ENCODE data around the gene CHN2.
"Not testable (repeated sequence)": the region's sequence is repeated elsewhere in the genome, so short reads cannot be mapped to it uniquely, and the experiment has no call there.

CHN2 gene

GRCh38 chr7:29190349-29191045, 4.1 kb upstream of the CHN2 start:
- DNase-seq: no peak

DNA sequence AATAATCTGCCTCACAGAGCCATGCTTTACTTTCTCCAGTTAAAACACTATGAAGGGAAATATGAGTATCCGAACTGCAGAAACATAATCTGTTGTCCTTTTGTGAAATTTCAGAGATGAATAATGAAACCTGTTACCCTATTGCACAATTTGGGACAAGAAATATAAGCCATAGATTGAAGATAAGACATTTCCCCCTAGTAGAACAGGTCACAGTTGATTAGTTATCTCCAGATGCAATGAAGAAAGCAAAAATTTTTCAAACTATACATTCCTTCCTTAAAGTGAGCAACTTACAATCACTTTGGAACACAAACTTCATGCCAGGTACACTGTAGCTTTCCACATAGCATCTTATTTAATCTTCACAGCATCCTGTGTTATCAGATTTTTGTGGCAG, 2.3 kb upstream of the CHN2 start:
- DNase-seq: no peak

DNA sequence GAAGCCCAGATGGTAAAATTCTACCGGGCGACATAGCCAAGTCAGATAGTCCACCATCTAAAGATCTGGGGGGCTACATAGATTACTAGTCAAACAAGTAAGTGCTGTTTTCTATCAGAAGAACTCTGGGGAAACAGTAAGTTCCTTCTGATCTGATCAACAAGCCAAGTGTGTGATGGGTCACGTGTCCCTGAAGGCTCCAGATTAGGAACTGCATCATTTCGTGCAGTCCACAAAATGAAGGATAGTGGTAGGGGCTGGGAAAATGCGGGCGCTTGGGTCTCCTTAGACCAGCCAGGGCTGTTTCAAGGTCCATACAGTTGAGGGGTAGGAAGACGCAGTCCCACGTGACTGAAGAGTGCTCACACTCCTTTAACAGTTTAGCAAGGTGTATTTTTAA, 1.8 kb upstream of the CHN2 start:
- DNase-seq: no peak

- no peak for DNase-seq
Measured at GRCh38 chr7:29193316-29194205, 1.0 kb upstream of the CHN2 start.

DNA sequence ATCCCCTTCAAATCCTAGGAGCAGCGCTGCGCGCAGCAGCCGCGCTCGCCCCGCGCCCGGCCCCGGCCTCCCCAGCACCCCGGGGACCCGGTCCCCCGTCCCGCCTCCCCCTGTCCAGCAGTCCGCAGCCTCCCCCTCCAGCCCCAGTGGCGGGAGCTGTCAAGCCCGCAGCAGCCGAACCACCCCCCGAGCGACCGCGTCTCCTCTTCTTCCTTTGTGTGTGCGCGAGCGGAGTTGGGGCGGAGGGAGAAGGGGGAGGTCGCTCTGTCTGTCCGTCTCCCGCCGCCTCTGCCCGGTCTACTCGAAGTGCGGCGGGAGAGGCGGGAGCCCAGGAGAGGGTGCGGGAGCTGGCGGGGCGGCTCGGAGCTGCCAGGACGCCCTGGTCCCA, 375 bp upstream of the CHN2 start:
- peak; percentile 2 for DNase-seq

GRCh38 chr7:29196191-29196590, 1.6 kb downstream of the CHN2 start:
- DNase-seq: no peak

- no peak for DNase-seq
Measured at GRCh38 chr7:29196971-29197595, 2.5 kb downstream of the CHN2 start.

DNA sequence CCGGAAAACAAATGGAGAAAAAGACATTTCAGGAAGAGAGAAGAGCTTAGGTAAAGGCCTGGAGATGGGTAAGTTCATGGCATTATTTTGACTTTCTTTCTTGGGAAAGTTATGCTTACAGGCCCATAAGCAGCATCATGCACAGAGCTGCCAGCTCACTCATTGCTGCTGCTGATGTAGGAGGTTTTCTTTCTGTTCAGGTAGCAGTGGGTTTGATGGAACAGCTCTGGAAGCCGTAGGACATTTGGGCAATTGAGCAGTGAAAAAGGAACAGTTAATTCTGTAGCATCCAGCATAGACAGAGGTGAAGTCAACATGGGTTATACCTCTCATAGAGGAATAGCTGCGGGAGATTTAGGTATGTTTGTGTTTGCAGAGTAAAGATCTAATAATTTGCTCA, 3.3 kb downstream of the CHN2 start:
- no peak for DNase-seq

- no peak for DNase-seq
Measured at GRCh38 chr7:29199776-29200175, 5.2 kb downstream of the CHN2 start.

DNA sequence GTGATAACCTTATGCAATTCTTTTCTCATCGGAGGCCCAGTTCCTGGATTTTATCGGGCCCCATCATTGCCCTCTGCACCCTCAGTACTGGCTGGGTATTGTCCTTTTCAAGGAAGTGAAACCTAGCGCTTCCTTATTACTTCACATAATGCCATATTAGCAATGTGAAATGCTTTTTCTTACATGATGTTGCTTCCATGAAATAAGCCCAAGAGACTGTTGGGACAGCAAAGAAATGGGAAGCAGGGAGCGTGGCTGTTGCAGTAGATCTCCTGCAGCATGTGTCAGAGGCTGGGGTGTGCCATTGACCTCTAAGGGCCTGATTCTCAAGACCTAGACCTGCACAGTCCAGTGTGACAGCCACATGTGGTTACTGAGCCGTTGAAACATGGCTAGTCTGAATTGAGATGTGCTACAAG, 8.1 kb downstream of the CHN2 start:
- no peak for DNase-seq

- DNase-seq: no peak
Measured at GRCh38 chr7:29204491-29205272, 10.1 kb downstream of the CHN2 start.

DNA sequence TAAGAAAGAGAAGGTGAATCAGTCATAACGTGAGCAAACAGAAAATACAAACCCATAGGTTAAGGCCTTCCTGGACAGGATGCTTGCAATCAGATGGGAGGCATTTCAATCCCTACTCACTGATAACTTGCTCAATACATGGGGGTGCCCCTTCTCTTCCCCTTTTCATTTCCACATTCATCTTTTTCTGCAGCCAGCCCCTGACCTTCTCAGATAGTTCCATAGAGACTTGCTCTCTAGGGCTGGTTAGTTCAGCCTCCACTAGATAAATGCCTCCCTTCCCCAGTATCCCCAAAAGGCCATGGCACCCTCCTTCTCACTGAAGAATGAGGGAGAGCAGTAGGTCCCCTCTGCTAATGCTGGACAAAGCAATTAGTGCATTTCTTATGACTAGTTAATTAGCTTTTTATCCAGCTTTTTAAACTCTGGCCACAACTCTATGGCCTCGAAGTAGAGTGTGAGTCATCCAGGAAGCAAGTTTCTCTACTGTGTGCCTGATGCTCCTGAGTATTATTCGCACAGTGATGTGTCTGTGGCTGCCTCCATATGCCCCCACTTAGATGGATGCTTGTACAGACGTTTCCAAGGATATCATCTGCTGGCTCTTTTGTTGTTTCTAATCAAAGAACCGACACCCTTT, 12.7 kb downstream of the CHN2 start:
- DNase-seq: no peak

GRCh38 chr7:29208410-29209250, 14.1 kb downstream of the CHN2 start:
- DNase-seq: no peak

GRCh38 chr7:29209745-29210144, 15.2 kb downstream of the CHN2 start:
- DNase-seq: no peak

- not testable (repeated sequence) for DNase-seq
Measured at GRCh38 chr7:29212736-29213135, 18.2 kb downstream of the CHN2 start.

DNA sequence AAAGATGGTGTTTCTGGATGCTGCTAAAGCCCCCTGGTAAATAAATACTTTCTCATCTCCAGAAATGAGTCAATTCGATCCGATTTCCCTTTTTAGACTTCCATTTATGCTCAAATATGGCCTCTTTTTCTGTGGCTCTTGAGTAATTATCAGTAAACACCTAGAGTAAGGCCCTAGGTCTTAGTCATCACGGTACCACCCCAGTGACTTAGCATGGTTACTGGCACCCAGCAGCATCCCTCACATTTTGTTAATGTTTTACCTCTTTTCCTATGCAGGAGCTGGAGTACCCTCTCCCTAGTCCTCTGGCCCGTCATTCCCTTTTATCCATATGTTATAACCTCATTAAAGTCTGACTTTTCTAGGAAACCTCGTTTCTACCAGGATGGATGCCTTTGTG, 19.5 kb downstream of the CHN2 start:
- no peak for DNase-seq

DNA sequence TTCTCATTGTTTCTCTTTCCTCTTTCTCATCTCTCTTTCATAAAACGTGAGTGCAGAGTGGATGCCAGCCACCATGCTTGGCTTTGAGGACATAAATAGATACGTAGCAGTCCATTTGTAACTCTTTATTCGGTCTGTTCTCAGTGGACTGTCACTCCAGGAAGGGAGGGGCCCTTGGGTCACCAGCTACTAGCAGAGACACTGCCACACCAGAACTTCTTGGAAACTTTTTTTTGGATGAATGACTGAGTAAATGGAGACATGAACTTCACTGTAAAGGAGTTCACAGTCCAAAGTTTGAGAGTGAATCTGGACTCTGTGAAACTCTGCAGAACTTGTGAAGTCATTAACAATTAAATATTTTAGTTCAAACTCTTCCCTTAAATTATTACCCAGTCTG, 20.2 kb downstream of the CHN2 start:
- no peak for DNase-seq

DNA sequence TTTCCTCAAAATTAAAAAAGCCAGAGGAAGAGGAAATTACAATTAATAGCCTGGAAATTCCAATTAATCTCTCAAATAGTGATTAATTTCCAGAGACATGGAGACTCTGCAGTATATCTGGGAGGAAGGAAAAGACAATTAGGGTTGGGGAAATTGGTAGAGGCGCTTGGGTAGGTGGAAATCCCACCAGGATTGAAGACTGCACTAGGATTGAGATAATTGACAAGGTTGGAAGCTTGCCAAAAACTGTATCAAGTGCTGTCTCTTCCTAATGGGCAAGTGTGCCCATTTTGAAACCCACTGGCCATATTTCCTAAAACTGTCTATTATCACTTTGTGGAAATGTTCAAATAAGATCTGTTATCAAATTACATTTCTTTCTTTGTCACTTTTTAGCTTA, 21.6 kb downstream of the CHN2 start:
- DNase-seq: no peak

GRCh38 chr7:29217113-29217512, 22.5 kb downstream of the CHN2 start:
- no peak for DNase-seq

GRCh38 chr7:29224726-29225125, 30.2 kb downstream of the CHN2 start:
- DNase-seq: peak; percentile 6

DNA sequence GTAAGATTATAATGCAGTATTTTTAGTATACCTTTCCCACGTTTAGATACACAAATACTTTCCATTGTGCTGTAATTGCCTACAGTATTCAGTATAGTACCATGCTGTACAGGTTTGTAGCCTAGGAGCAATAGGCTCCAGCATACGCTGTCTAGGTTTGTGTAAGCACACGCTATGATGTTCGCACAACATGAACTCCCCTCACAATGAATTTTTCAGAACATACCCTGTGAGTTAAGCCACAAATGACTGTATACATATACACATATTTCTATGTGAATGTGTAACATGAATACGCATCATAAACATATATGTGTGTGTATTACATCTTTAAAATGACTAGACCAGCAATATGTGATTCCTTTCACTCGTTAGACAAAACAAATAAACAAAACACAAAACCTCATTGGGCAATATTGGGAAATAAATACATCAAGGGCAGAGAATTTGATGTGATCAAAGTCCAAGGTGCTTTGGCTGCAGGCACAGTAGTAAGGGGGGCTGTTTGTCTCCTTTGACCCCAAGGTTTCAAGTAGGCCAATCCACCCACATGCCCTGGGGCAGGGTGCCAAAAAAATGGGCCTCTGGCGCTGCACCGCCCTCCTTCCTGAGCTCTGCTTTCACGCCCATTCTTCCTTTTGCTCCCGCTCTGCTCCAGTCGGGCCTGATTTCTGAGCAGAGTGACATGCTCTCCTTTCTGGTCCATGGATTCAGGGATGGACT, 33.9 kb downstream of the CHN2 start:
- no peak for DNase-seq

Data from fibroblast of skin of back (primary cell).